HG02623 (cell line): ENCODE results near the gene TNS3.

Experiments used
- ATAC-seq: cut with Tn5 transposase; IDR thresholded peaks from one replicate; pipeline ENCODE4 v1.9.1; 2021; ENCODE audit warnings: moderate library complexity; ENCODE audit not compliant: unreplicated experiment

The TNS3 gene

DNA sequence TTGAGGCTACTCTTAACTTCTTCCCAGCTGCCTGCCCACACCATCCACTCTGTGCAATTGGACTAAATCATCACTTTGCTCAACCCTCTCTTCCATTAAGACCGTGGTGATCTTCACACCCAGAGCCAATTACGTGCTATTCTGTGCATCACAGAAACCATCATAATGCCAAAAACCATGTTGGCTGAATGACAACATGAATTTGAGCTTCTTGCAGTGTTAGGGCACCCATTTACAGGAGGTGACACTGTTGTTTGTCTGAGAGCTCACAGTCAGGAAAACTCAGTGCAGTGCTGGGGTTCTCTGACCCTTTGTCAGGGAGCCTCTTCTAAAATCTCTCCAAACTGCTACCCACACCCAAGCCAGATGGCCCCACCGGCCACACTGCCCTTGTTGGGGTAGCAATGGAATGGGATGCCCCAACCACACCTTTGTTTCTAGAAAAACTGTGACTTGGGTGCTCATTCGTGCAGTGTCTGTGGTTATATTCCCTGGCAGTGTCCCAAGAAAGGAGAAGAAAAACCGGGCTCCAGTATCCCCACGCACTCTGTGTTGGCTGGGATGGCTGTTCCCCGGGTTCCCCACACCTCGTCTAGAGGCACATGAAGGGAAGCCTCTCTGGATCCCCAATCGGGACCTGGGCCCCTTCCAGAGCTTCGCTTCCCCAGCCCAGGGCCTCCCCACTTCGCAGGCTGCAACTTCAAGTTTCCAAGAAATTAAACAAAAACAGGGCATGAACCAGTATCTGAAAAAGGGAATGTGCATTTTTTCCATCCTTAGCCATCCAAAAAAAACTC, 2.0 kb upstream of the TNS3 start:
- ATAC-seq = no peak

DNA sequence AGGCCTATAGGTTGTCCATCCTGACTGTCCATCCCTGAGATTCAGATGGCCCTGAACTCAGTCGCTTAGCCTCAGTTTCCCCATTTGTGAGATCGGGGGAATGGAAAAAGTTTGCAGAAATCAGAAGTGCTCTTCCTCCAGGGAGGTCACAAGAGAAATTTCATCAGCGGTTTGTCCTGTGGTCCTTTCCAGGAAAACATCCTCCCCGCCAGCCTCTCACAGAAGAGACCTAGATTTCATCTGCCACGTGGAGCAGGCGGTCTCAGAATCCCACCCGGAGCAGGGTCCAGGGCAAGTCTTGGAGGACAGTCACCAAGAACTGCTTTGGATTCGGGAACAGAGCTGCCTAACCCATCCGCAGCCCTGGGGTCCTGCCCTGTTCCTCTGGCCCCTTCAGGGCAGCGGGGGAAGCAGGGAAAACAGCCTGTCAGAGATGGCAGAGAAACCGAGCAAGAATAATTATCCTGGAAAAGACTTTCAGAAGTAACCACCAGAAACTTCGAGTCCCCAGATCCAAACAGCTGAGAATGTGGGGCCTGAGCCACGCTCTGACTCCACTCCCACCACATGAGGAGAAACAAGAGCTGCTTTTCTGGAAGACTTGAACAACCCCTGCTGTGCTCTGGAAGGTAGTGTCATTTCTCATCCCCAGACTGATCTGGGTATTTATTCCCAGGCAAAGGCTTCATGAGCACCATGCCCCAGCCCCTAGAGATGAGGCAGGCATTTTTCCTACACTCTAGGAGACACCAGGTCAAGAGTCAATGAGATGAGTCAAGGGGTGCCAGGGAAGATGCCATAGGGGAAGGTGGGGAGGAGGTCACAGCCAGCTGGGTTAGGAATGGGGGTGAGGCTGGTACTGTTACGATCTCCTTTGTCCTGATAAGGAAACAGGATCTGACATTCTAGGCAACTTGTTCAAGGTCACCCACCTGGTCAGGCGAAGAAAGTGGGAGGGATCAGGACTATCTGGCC, 1.1 kb upstream of the TNS3 start:
- no peak for ATAC-seq

DNA sequence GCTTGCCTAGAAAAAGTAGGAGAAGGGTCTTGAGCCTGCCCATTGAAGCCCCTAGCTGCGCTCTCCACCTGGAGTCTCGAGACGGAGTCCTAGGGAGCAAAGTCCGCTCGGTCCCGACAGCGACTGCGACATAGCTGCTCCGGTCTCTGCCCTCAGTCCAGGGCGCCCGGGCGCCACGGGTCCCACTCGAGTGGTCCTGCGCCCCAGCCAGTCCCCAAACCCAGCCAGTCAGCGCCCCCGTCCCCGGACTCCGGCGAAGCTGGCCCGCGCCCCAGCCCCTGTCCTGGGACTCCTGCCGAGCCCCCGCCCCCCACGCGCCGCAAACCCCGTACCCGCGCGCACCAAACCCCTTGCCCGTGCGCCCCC, 490 bp downstream of the TNS3 start:
- no peak for ATAC-seq

DNA sequence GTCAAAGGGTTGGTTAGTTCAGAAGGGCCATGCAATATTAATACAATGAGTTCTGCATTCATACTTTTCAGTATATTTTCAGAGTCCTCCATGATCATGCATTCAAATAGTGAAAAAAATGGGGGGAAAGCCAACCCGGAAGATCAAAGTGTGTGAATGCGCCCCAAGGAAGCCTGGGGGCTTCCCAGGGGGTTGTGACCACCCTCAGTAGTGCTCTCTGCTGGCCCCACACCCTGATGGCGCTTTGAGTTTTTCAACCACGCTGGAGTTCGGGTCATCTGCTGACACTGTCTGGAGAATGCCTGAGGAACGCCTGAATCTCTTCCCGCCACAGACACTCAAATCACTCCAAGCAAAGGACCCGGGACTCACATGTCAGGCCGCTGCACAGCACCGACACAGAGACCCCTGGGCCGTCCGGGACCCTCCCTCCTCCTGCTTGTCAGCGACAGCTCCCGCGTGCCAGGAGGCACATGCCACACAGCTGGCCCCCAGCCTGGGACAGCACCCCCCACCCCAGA, 1.0 kb downstream of the TNS3 start:
- no peak for ATAC-seq

DNA sequence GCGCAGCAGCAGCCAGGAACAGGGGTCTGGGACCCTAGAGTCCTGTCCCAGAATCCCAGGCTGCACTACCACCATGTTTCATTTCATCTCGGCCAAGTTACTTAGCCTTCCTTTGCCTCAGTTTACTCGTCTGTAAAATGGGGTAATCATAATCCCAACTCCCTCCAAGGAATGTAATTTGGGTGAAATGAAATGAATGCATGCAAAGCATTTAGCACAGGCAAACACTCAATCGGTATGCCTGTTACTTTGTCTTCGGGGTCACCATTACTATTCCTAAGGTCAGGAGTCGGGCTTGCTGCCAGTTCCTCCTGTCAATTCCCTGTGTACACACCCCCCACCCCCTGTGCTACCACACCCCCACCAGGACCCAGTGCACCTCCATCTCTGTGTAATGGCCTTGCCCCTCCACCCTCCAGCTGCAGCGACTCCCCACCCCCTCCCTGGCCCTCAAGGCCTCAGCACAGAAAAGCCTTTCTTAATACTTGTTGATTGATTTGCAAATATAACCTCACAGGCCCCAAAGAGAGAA, 1.7 kb downstream of the TNS3 start:
- ATAC-seq = no peak

DNA sequence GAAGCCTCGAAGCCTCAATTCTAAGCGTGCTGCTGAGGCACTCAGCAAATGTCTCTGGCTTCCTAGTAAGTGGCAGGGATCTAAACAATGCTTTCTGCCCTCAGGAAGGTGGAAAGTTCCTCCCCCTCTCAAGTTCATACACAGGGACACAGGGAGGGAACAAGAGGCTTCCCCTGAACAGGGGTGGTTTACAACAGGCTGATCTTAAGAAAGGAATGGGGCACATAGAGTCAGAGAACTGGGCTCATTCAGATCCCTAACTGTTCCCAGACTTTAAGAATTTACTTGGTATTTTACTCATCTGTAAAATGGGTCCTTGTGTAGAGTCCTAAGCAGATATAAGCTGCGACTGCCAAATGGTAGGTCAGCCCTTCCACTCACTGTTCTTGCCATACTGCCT, 2.5 kb downstream of the TNS3 start:
- ATAC-seq = no peak

DNA sequence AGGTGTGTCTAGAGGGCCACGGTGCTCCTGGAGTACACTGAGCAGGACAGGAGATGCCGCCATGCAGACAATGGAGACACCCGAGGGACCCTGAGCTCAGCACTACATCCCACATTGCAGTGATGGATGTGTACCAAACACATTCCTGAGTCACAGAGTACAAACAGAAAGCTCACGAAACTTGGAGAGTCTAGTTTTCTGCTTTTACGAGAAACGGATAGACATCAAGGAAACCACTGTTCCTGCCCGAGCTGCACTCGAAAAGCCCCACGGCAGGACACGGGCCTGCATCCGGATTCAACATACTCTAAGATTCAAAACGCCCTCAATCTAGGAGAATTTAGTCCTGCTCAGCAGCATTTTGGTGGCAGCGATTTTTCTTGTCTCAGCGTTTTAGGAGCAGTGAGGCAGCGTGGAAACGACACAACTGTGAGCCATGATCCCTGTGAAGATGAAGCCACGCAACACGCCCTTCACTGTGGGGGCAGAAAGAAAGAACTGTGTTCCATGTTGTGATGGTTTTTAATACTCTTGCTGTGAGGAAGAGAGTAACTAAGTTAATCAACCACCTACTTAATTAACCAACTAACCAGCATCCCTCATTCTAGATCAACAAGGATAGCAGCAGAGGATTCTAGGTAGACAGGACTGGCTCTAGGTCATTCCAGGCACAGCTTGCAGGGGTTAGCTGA, 3.2 kb downstream of the TNS3 start:
- ATAC-seq = no peak

GRCh38 chr7:47577321-47577919, 4.5 kb downstream of the TNS3 start:
- ATAC-seq = no peak

DNA sequence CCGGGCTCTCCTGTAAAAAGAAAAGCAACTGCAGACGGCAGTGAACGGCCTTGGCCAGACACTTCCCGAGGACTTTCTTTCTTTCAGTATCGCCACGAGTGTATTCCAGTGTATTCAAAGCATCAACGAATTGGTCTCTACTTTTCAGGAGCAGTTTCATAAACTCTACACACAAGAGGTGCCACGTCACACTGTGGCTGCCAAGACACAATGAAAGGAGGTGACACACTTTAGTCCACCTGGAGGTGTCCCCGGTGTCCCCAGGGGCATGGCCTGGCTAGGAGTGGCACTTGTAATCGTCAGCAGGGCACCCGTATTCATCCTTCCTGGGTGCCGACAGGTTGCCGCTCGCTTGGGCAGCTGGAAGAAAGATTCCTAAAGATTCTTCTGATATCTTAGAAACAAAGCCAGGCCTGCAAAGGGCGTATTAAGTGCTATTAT, 5.0 kb downstream of the TNS3 start:
- no peak for ATAC-seq

GRCh38 chr7:47576031-47576865, 5.7 kb downstream of the TNS3 start:
- no peak for ATAC-seq

DNA sequence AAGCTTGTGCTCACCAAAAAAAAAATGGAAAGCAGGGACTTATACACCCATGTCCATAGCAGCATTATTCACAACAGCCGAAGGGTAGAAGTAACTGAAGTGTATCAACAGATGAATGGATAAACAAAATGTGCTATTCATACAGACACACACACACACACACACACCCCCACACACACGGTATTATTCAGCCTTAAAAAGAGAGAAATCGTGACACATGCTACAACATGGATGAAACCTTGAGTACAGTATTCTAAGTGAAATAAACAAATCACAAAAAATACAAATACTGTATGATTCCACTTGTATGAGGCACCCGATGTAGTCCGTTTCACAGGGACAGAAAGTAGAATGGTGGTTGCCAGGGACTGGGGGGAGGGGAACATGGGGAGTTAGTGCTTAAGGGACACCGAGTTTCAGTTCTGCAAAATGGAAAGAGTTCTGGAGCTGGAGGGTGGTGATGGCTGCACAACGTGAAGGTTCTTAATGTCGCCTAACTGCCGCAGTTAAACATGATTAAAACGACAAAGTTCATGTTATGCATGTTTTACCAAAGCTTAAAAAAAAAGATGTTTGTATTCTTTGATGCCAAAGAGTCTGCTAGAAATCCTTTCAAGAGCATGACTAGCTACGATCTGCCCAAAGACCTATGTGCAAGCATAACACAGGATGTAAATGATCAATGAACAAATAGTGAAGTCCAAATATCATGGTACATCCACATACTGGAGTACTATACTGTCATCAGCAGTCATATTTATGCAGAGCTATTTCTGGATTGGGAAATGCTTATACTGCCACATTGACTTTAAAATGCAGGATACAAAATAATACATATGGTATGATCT, 7.2 kb downstream of the TNS3 start:
- peak; percentile 73 for ATAC-seq

GRCh38 chr7:47573758-47574481, 8.0 kb downstream of the TNS3 start:
- ATAC-seq = no peak

- no peak for ATAC-seq
Observed at GRCh38 chr7:47572939-47573757, 8.8 kb downstream of the TNS3 start.

- ATAC-seq = no peak
Observed at GRCh38 chr7:47572094-47572445, 9.8 kb downstream of the TNS3 start.

DNA sequence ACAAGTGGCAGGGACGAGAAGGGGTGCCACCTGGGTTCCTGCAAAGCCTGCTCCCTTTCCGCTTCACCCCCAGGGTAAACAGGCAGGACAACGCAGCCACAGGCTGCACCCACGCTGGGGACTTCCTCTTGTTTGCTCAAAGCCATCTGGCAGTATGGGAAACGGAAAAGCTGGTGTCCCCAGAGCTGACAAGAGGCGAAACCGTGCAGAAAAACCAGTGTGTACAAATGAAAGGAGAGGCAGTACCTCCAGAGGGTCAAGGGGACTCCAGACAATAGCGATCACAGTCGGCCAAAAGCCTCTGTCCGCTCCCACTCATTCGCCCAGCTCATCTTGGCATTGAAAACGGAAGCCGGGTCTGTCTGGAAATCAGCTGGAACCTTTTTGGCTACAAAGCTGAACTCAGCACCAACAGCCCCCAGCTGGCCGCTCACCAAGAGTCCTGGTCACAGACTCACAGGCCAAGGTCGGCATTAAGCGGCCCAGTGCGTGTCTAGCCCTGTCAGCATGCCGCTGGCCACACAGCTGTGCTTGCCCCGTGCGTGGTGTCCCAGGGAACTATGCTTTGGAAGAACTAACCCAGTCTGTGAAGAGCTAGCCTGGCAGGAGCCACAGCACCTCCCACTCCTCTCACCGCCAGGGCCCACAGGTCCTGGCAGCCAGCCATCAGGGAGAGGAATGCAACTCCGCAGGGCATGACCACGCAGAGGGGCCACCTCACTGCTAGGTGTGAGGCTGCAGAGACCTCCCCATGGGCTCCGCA, 10.4 kb downstream of the TNS3 start:
- no peak for ATAC-seq

DNA sequence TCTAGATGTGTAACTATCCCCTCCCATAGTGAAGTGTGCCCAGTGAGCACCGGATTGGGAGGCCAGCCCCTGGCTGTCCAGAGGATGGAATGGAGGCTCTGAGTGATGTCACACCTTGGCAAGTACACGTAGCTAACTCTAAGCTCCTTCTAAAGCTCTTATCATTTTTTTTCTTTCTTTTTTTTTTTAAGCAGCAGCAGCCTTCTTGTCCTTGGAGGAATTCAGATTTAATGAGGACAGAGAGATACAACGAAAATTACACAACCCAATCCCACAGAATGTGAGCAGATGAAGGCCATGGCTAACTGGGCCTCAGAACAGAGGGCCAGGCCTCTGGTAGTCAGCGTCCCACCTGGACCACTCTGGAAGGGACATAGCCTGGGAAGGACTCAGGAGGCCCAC, 11.3 kb downstream of the TNS3 start:
- ATAC-seq = no peak

DNA sequence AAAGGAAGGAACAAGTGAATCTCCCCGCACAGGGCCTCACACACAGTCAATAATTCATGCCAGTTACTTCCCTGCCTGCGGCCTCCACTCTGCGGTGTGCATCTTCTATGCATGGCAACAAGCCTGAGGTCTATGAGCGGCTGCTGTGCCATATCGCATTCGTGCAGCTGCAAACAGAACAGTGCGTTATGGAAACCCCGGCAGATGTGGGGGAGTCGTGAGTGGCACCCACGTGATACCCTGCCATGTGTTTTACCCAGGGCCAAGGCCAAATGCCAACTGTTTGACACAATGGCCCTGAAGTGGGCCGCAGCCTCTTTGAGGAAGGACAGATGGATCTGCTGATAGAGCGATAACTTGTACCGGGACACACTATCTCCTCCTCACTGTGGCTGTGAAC, 13.4 kb downstream of the TNS3 start:
- ATAC-seq = no peak
